ENCODE results near the gene NFATC4.
"Not testable (repeated sequence)": the region's sequence is repeated elsewhere in the genome, so short reads cannot be mapped to it uniquely, and the experiment has no call there.

Gene NFATC4

GRCh38 chr14:24367514-24368211 is at the start of gene NFATC4:
TSS of gene NFATC4 (plus strand) at chr14:24368184. CDS start at chr14:24368341, 157 bp downstream.
- H3K4me1 ChIP-seq (ENCODE audit: control insufficient read depth, insufficient read depth, low read length): peaks cover 9% of the 10 kb centered on the region
- H3K4me3 ChIP-seq (ENCODE audit: low read depth, low read length): peak within 1 kb of the TSS; percentile 62

GRCh38 chr14:24321212-24321975 is 46.6 kb upstream of the NFATC4 start:
- Histone ChIP-seq H3K36me3 (ENCODE audit: control insufficient read depth, insufficient read depth, low read length) (no peaks in the 10 kb centered on the region), H3K27me3 (ENCODE audit: control insufficient read depth, insufficient read depth, low read length) (peaks cover 30% of the 10 kb centered on the region), H3K27ac (ENCODE audit: low read depth, low read length) (no peak overlapping the region), H3K9me3 (ENCODE audit: control insufficient read depth, insufficient read depth, low read depth, low read length) (no peaks in the 10 kb centered on the region), H3K4me3 (ENCODE audit: low read depth, low read length) (no peak overlapping the region), H3K9ac (ENCODE audit: low read length) (no peak overlapping the region), H3K4me1 (ENCODE audit: control insufficient read depth, insufficient read depth, low read length) (peaks cover 10% of the 10 kb centered on the region; the same call in 1 of the 2 replicates)

More at GRCh38 chr14:24367514-24368211, at the start of gene NFATC4:
- no peaks in the 10 kb centered on the region for H3K9me3 ChIP-seq (ENCODE audit: control insufficient read depth, insufficient read depth, low read depth, low read length)
- peaks cover 17% of the 10 kb centered on the region for H3K36me3 ChIP-seq (ENCODE audit: control insufficient read depth, insufficient read depth, low read length)
- no peaks in the 10 kb centered on the region for H3K27me3 ChIP-seq (ENCODE audit: control insufficient read depth, insufficient read depth, low read length)
- peak within 1 kb of the TSS; percentile 52; the same call in 1 of the 2 replicates for H3K27ac ChIP-seq (ENCODE audit: low read depth, low read length)
- H3K9ac ChIP-seq (ENCODE audit: low read length): peak within 1 kb of the TSS; percentile 63

- H3K36me3 ChIP-seq (ENCODE audit: control insufficient read depth, insufficient read depth, low read length): no peaks in the 10 kb centered on the region
- no peak overlapping the region for H3K27ac ChIP-seq (ENCODE audit: low read depth, low read length)
- 0 out of 2 replicates have a peak, but pooled peaks cover 4% of the 10 kb centered on the region for H3K4me1 ChIP-seq (ENCODE audit: control insufficient read depth, insufficient read depth, low read length)
- H3K9me3 ChIP-seq (ENCODE audit: control insufficient read depth, insufficient read depth, low read depth, low read length): no peaks in the 10 kb centered on the region
- peaks cover 24% of the 10 kb centered on the region for H3K27me3 ChIP-seq (ENCODE audit: control insufficient read depth, insufficient read depth, low read length)
- no peak overlapping the region for H3K9ac ChIP-seq (ENCODE audit: low read length)
- no peak overlapping the region for H3K4me3 ChIP-seq (ENCODE audit: low read depth, low read length)
These were observed 45.3 kb upstream of the NFATC4 start for GRCh38 chr14:24322672-24323071.

- no peaks in the 10 kb centered on the region for H3K36me3 ChIP-seq (ENCODE audit: control insufficient read depth, insufficient read depth, low read length)
- H3K4me1 ChIP-seq (ENCODE audit: control insufficient read depth, insufficient read depth, low read length): 0 out of 2 replicates have a peak, but pooled peaks cover 4% of the 10 kb centered on the region
- no peak overlapping the region for H3K9ac ChIP-seq (ENCODE audit: low read length)
These were observed 44.6 kb upstream of the NFATC4 start for GRCh38 chr14:24323341-24323740.

GRCh38 chr14:24324024-24324423 is 44.0 kb upstream of the NFATC4 start:
- H3K4me3 ChIP-seq (ENCODE audit: low read depth, low read length): no peak overlapping the region
- 0 out of 2 replicates have a peak, but pooled peaks cover 4% of the 10 kb centered on the region for H3K4me1 ChIP-seq (ENCODE audit: control insufficient read depth, insufficient read depth, low read length)
- H3K9me3 ChIP-seq (ENCODE audit: control insufficient read depth, insufficient read depth, low read depth, low read length): no peaks in the 10 kb centered on the region
- H3K27ac ChIP-seq (ENCODE audit: low read depth, low read length): no peak overlapping the region
- H3K36me3 ChIP-seq (ENCODE audit: control insufficient read depth, insufficient read depth, low read length): no peaks in the 10 kb centered on the region
- no peak overlapping the region for H3K9ac ChIP-seq (ENCODE audit: low read length)
- peaks cover 23% of the 10 kb centered on the region for H3K27me3 ChIP-seq (ENCODE audit: control insufficient read depth, insufficient read depth, low read length)

More at GRCh38 chr14:24323341-24323740, 44.6 kb upstream of the NFATC4 start:
- Histone ChIP-seq H3K9me3 (ENCODE audit: control insufficient read depth, insufficient read depth, low read depth, low read length) (no peaks in the 10 kb centered on the region), H3K27me3 (ENCODE audit: control insufficient read depth, insufficient read depth, low read length) (peaks cover 22% of the 10 kb centered on the region), H3K4me3 (ENCODE audit: low read depth, low read length) (no peak overlapping the region), H3K27ac (ENCODE audit: low read depth, low read length) (no peak overlapping the region)

- H3K4me1 ChIP-seq (ENCODE audit: control insufficient read depth, insufficient read depth, low read length): 0 out of 2 replicates have a peak, but pooled peaks cover 4% of the 10 kb centered on the region
- H3K27ac ChIP-seq (ENCODE audit: low read depth, low read length): no peak overlapping the region
- peaks cover 23% of the 10 kb centered on the region for H3K27me3 ChIP-seq (ENCODE audit: control insufficient read depth, insufficient read depth, low read length)
- no peaks in the 10 kb centered on the region for H3K9me3 ChIP-seq (ENCODE audit: control insufficient read depth, insufficient read depth, low read depth, low read length)
- H3K36me3 ChIP-seq (ENCODE audit: control insufficient read depth, insufficient read depth, low read length): no peaks in the 10 kb centered on the region
- H3K9ac ChIP-seq (ENCODE audit: low read length): no peak overlapping the region
- no peak overlapping the region for H3K4me3 ChIP-seq (ENCODE audit: low read depth, low read length)
These were observed 42.9 kb upstream of the NFATC4 start for GRCh38 chr14:24325041-24325530.

- no peaks in the 10 kb centered on the region for H3K9me3 ChIP-seq (ENCODE audit: control insufficient read depth, insufficient read depth, low read depth, low read length)
- H3K4me3 ChIP-seq (ENCODE audit: low read depth, low read length): no peak overlapping the region
- 0 out of 2 replicates have a peak, but pooled peaks cover 4% of the 10 kb centered on the region for H3K4me1 ChIP-seq (ENCODE audit: control insufficient read depth, insufficient read depth, low read length)
- no peaks in the 10 kb centered on the region for H3K36me3 ChIP-seq (ENCODE audit: control insufficient read depth, insufficient read depth, low read length)
- no peak overlapping the region for H3K9ac ChIP-seq (ENCODE audit: low read length)
- H3K27ac ChIP-seq (ENCODE audit: low read depth, low read length): no peak overlapping the region
- peaks cover 30% of the 10 kb centered on the region for H3K27me3 ChIP-seq (ENCODE audit: control insufficient read depth, insufficient read depth, low read length)
These were observed 42.0 kb upstream of the NFATC4 start for GRCh38 chr14:24325963-24326362.

GRCh38 chr14:24327303-24327702 is 40.7 kb upstream of the NFATC4 start:
- no peaks in the 10 kb centered on the region for H3K9me3 ChIP-seq (ENCODE audit: control insufficient read depth, insufficient read depth, low read depth, low read length)
- no peaks in the 10 kb centered on the region for H3K4me1 ChIP-seq (ENCODE audit: control insufficient read depth, insufficient read depth, low read length)
- H3K9ac ChIP-seq (ENCODE audit: low read length): no peak overlapping the region
- H3K36me3 ChIP-seq (ENCODE audit: control insufficient read depth, insufficient read depth, low read length): no peaks in the 10 kb centered on the region
- H3K27me3 ChIP-seq (ENCODE audit: control insufficient read depth, insufficient read depth, low read length): peaks cover 44% of the 10 kb centered on the region
- H3K4me3 ChIP-seq (ENCODE audit: low read depth, low read length): no peak overlapping the region
- no peak overlapping the region for H3K27ac ChIP-seq (ENCODE audit: low read depth, low read length)

GRCh38 chr14:24327914-24328313 is 40.1 kb upstream of the NFATC4 start:
- not testable (repeated sequence) for H3K27ac ChIP-seq (ENCODE audit: low read depth, low read length); H3K4me1 ChIP-seq (ENCODE audit: control insufficient read depth, insufficient read depth, low read length); H3K4me3 ChIP-seq (ENCODE audit: low read depth, low read length); H3K9me3 ChIP-seq (ENCODE audit: control insufficient read depth, insufficient read depth, low read depth, low read length); H3K36me3 ChIP-seq (ENCODE audit: control insufficient read depth, insufficient read depth, low read length); H3K9ac ChIP-seq (ENCODE audit: low read length)
- peaks cover 48% of the 10 kb centered on the region for H3K27me3 ChIP-seq (ENCODE audit: control insufficient read depth, insufficient read depth, low read length)

GRCh38 chr14:24329073-24329663 is 38.8 kb upstream of the NFATC4 start:
- H3K27me3 ChIP-seq (ENCODE audit: control insufficient read depth, insufficient read depth, low read length): peaks cover 56% of the 10 kb centered on the region
- H3K9me3 ChIP-seq (ENCODE audit: control insufficient read depth, insufficient read depth, low read depth, low read length): no peaks in the 10 kb centered on the region
- no peak overlapping the region for H3K4me3 ChIP-seq (ENCODE audit: low read depth, low read length)

More at GRCh38 chr14:24329073-24329663, 38.8 kb upstream of the NFATC4 start:
- Histone ChIP-seq H3K9ac (ENCODE audit: low read length) (no peak overlapping the region), H3K4me1 (ENCODE audit: control insufficient read depth, insufficient read depth, low read length) (no peaks in the 10 kb centered on the region), H3K36me3 (ENCODE audit: control insufficient read depth, insufficient read depth, low read length) (no peaks in the 10 kb centered on the region), H3K27ac (ENCODE audit: low read depth, low read length) (no peak overlapping the region)
